K562 (cell line): ENCODE measurements around the gene ARID3A. TPM values are rescaled to one million over a fixed set of nuclear protein-coding genes. Genes with fewer than 3 reads are reported as not detected.

Source experiments
- ATF1 ChIP-seq, 2 experiments: fragments of 450-650 bp in 1 of 2; IDR thresholded peaks; 2 replicates each; pipeline ENCODE4 v1.6.1; 2016; ENCODE audit warnings: missing compliant biosample characterization in 1 of 2, missing genetic modification characterization in 1 of 2
- DACH1 ChIP-seq: fragments of 450-650 bp; IDR thresholded peaks from 2 replicates; pipeline ENCODE4 v1.6.1; 2018; ENCODE audit not compliant: partially characterized antibody
- E2F4 ChIP-seq: sonication (generic); formaldehyde crosslinking; IDR thresholded peaks from 2 replicates; pipeline ENCODE4 v1.8.0; 2022; ENCODE audit warnings: mild to moderate bottlenecking, low read depth, missing genetic modification reagents
- E2F8 ChIP-seq: fragments of 450-650 bp; IDR thresholded peaks from 2 replicates; pipeline ENCODE4 v1.7.1; 2018; ENCODE audit warnings: mild to moderate bottlenecking, low read depth; ENCODE audit not compliant: partially characterized antibody
- ETV6 ChIP-seq, 3 experiments: fragments of 150-350 bp in 1 of 3; sonication (generic) in 1 of 3; formaldehyde crosslinking in 1 of 3; IDR thresholded peaks; 2 replicates each; pipeline versions ENCODE4 v1.6.1 to v1.8.0; 2014 to 2022; ENCODE audit warnings: borderline replicate concordance in 2 of 3, low read depth in 2 of 3, antibody characterized with exemption in 1 of 3, low read length in 1 of 3, mild to moderate bottlenecking in 1 of 3, missing genetic modification reagents in 1 of 3
- FOXP4 ChIP-seq: sonication (generic); formaldehyde crosslinking; IDR thresholded peaks from 2 replicates; pipeline ENCODE4 v1.8.0; 2022; ENCODE audit warnings: mild to moderate bottlenecking, missing genetic modification reagents, borderline replicate concordance
- KAT7 ChIP-seq: sonication (generic); formaldehyde crosslinking; IDR thresholded peaks from 2 replicates; pipeline ENCODE4 v1.8.0; 2022; ENCODE audit warnings: missing genetic modification reagents, mild to moderate bottlenecking, borderline replicate concordance
- KDM1A ChIP-seq, 2 experiments: fragments of 450-650 bp; IDR thresholded peaks; 2 replicates each; pipeline ENCODE4 v1.6.1; 2016; ENCODE audit warnings: mild to moderate bottlenecking in 2 of 2
- NR3C1 ChIP-seq: sonication (generic); formaldehyde crosslinking; IDR thresholded peaks from 2 replicates; pipeline ENCODE4 v1.8.1; 2022; ENCODE audit warnings: missing genetic modification reagents
- PATZ1 ChIP-seq: fragments of 250-450 bp; sonication (Bioruptor Pico); IDR thresholded peaks from 2 replicates; pipeline ENCODE4 v1.5.0; 2020; ENCODE audit warnings: mild to moderate bottlenecking, borderline replicate concordance
- PREB ChIP-seq: sonication (generic); formaldehyde crosslinking; IDR thresholded peaks from 2 replicates; pipeline ENCODE4 v1.8.1; 2023; ENCODE audit warnings: mild to moderate bottlenecking, missing genetic modification reagents
- PTRF ChIP-seq: fragments of 450-650 bp; IDR thresholded peaks from 2 replicates; pipeline ENCODE4 v1.6.1; 2016; ENCODE audit warnings: mild to moderate bottlenecking, missing genetic modification characterization, missing compliant biosample characterization
- RBM22 ChIP-seq: fragments of 200-400 bp; formaldehyde crosslinking; IDR thresholded peaks from 2 replicates; pipeline ENCODE4 v1.6.1; 2018; ENCODE audit warnings: low read length, low read depth; ENCODE audit not compliant: poor library complexity, severe bottlenecking
- SMAD1 ChIP-seq: fragments of 150-350 bp; IDR thresholded peaks from 2 replicates; pipeline ENCODE4 v1.6.1; 2014; ENCODE audit warnings: low read length, low read depth; ENCODE audit not compliant: partially characterized antibody
- ZKSCAN8 ChIP-seq: fragments of 200-800 bp; sonication (Bioruptor generic); IDR thresholded peaks from 2 replicates; pipeline ENCODE4 v1.6.1; 2016; ENCODE audit warnings: missing genetic modification characterization, missing compliant biosample characterization
- ZNF133 ChIP-seq: fragments of 250-450 bp; sonication (Bioruptor Pico); IDR thresholded peaks from 2 replicates; pipeline ENCODE4 v1.4.0; 2020; ENCODE audit warnings: mild to moderate bottlenecking
- polyA plus RNA-seq, 8 experiments: library from polyadenylated mRNA; depleted of rRNA in 4 of 8; stranded (reverse) in 5 of 8; unstranded in 3 of 8; fragments of >200 nt; fragmentation: Nextera tagmentation in 2 of 8; fragmentation: Illumina TruSeq in 1 of 8; extraction: Ambion mirVana in 2 of 8; extraction: Trizol in 1 of 8; gene quantifications; 2 replicates each; pipeline versions ENCODE4 v1.2.1 to v1.2.3, GENCODE V29; 2011 to 2014; ENCODE audit warnings: inconsistent platforms in 1 of 8, missing spikeins in 1 of 8
- total RNA-seq, 7 experiments: library from RNA; depleted of rRNA in 6 of 7; stranded (reverse); fragments of >200 nt in 6 of 7; fragmentation: Illumina TruSeq in 2 of 7; extraction: Trizol in 2 of 7; gene quantifications; 2 replicates each; pipeline versions ENCODE4 v1.2.1 to v1.2.3, GENCODE V29; 2011 to 2021; ENCODE audit warnings: low replicate concordance in 1 of 7

The ARID3A gene
- total and polyA plus RNA-seq, 9 of the 15 experiments (the other 6 are each of a cell fraction or from before 2014, with no cell fraction given) = 1.4 to 118 (median 31.2) TPM

- no peak for TF ChIP-seq ZNF133 (CRISPR knock-in tag)
- no peak for TF ChIP-seq PTRF (tag)
- TF ChIP-seq PREB (CRISPR knock-in tag) = no peak
- TF ChIP-seq PATZ1 = no peak
- peak; percentile 94 for TF ChIP-seq ZKSCAN8
- TF ChIP-seq E2F8 = peak; percentile 62
- TF ChIP-seq KDM1A (IDR thresholded peaks at IDR 0.05) = peak; percentile 63 to 94
- TF ChIP-seq ATF1 (CRISPR knock-in tag; IDR thresholded peaks at IDR 0.05) = no peak; the same call in 1 of the 2 replicates
- TF ChIP-seq ATF1 (tag; IDR thresholded peaks at IDR 0.05) = peak; percentile 94
- TF ChIP-seq E2F4 (CRISPR knock-in tag) = peak; percentile 65; the same call in 1 of the 2 replicates
- peak; percentile 38 for TF ChIP-seq SMAD1
- TF ChIP-seq KAT7 (CRISPR knock-in tag) = no peak; the same call in 1 of the 2 replicates
- 0 out of 2 replicates have a peak, but pooled peaks have one; percentile 30 for TF ChIP-seq FOXP4 (CRISPR knock-in tag)
- peak; percentile 78 for TF ChIP-seq DACH1
- TF ChIP-seq NR3C1 (CRISPR knock-in tag) = no peak
- peak in 1 of 2 experiments; percentile 40; a peak in 1 of 4 replicates for TF ChIP-seq ETV6 (IDR thresholded peaks at IDR 0.05; ENCODE audit: borderline replicate concordance in 1 of 2, low read depth in 2 of 2, low read length in 1 of 2)
- TF ChIP-seq ETV6 (CRISPR knock-in tag; IDR thresholded peaks at IDR 0.05; ENCODE audit: borderline replicate concordance) = no peak
- peak; percentile 91 for TF ChIP-seq RBM22
Observed at GRCh38 chr19:944171-944567, 18.3 kb downstream of the ARID3A start (continued).
